Stimulated activated CD8-positive, alpha-beta memory T cell treated with anti-CD3 and anti-CD28 coated beads, Interleukin-7, amount 100 ng/mL, for 48 hours (primary cell): ENCODE results near the gene ENPP4.
"Not testable (repeated sequence)": the region's sequence is repeated elsewhere in the genome, so short reads cannot be mapped to it uniquely, and the experiment has no call there.

Source experiments
- DNase-seq, 2 donors: peaks; one replicate each; pipeline ENCODE4 v3.0.0-alpha.2; 2020; ENCODE audit warnings: low read depth in 1 of 2; ENCODE audit errors: extremely low read depth in 1 of 2

Gene ENPP4

GRCh38 chr6:46130666-46131065 is 877 bp downstream of the ENPP4 start:
- DNase-seq, result no peak

GRCh38 chr6:46131291-46131690 is 1.5 kb downstream of the ENPP4 start:
- not testable (repeated sequence) for DNase-seq

- no peak for DNase-seq
Observed at GRCh38 chr6:46134216-46134615, 4.4 kb downstream of the ENPP4 start.

GRCh38 chr6:46135176-46135575 is 5.4 kb downstream of the ENPP4 start:
- no peak for DNase-seq

- DNase-seq, result no peak
Observed at GRCh38 chr6:46136831-46137230, 7.0 kb downstream of the ENPP4 start.

- DNase-seq, result no peak
Observed at GRCh38 chr6:46137387-46137786, 7.6 kb downstream of the ENPP4 start.

GRCh38 chr6:46138281-46138680 is 8.5 kb downstream of the ENPP4 start:
- no peak for DNase-seq

- DNase-seq, result no peak
Observed at GRCh38 chr6:46144270-46144669, 14.5 kb downstream of the ENPP4 start.

- DNase-seq, result not testable (repeated sequence)
Observed at GRCh38 chr6:46149066-46149465, 19.3 kb downstream of the ENPP4 start.

GRCh38 chr6:46156701-46157100 is 26.9 kb downstream of the ENPP4 start:
- DNase-seq, result no peak

- no peak for DNase-seq
Observed at GRCh38 chr6:46159229-46159628, 29.4 kb downstream of the ENPP4 start.

GRCh38 chr6:46160102-46160501 is 30.3 kb downstream of the ENPP4 start:
- DNase-seq, result no peak

GRCh38 chr6:46170357-46171289 is 40.8 kb downstream of the ENPP4 start, which contains the start of gene ENPP5:
Gene ENPP5, minus strand, starts transcription at chr6:46170980. Its CDS starts 2,718 bp downstream, at chr6:46168262.
- DNase-seq, result peak; percentile 48 to 70

GRCh38 chr6:46172176-46172575 is 42.4 kb downstream of the ENPP4 start:
- no peak for DNase-seq

GRCh38 chr6:46174904-46175303 is 45.1 kb downstream of the ENPP4 start:
- no peak for DNase-seq

- no peak for DNase-seq
Observed at GRCh38 chr6:46175446-46175845, 45.7 kb downstream of the ENPP4 start.

GRCh38 chr6:46175976-46176375 is 46.2 kb downstream of the ENPP4 start:
- no peak for DNase-seq

- no peak for DNase-seq
Observed at GRCh38 chr6:46184114-46184513, 54.3 kb downstream of the ENPP4 start.

GRCh38 chr6:46186583-46186982 is 56.8 kb downstream of the ENPP4 start:
- DNase-seq, result no peak

GRCh38 chr6:46189726-46190125 is 59.9 kb downstream of the ENPP4 start:
- no peak for DNase-seq

GRCh38 chr6:46190889-46191288 is 61.1 kb downstream of the ENPP4 start:
- DNase-seq, result no peak

- no peak for DNase-seq
Observed at GRCh38 chr6:46191961-46192360, 62.2 kb downstream of the ENPP4 start.
